ENCODE measurements around the gene ATG5.
A peak's percentile ranks its signal among the peaks of the same experiment; 100 is the strongest.

ATG5 gene
- 55.3 to 60.0 reads per million in 2 donors for total RNA-seq

DNA sequence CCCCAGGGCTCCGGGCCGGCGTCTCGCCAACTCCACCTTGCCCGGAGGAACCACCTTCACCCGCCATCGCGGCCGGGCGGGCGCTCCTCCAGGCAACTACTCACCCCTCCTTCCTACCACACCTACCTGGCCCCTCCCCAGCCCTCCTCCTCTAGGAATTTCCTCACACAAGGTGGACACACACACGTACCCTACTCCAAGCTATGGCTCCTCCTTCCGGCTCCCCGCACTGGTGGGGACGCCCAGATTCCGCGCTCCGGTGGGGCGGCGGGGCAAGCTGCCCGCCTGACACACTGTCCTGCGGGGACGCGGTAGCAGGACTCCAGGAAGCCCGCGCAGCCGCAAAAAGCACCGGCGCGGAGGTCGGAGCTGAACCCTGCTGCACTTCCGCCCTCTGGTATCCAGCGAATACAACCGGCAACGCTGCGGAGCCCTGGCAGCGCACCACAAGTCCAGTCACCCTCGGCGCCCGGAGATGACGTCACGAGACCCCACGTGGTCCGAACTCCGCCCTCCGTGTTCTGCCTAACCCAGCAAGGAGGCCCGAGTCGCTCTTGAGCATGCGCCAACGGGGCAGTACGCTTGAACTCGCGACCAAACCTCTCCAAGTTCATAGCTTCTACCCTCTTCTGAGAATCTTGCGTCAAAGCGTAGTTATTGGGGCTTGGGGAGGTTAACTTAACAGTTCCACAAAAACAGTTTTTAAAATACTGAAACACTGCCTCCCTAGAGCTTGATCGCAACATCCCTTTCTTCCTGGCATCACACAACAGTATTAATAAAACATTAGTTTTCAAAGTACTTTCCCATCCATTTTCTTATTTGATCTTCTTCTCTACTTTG lies at the start of gene ATG5:
Gene ATG5 (minus strand): TSS at position 425 of the 843 bp plus-strand sequence. CDS start 9,552 bp downstream, outside the sequence.
- peak; percentile 99 for DNase-seq

DNA sequence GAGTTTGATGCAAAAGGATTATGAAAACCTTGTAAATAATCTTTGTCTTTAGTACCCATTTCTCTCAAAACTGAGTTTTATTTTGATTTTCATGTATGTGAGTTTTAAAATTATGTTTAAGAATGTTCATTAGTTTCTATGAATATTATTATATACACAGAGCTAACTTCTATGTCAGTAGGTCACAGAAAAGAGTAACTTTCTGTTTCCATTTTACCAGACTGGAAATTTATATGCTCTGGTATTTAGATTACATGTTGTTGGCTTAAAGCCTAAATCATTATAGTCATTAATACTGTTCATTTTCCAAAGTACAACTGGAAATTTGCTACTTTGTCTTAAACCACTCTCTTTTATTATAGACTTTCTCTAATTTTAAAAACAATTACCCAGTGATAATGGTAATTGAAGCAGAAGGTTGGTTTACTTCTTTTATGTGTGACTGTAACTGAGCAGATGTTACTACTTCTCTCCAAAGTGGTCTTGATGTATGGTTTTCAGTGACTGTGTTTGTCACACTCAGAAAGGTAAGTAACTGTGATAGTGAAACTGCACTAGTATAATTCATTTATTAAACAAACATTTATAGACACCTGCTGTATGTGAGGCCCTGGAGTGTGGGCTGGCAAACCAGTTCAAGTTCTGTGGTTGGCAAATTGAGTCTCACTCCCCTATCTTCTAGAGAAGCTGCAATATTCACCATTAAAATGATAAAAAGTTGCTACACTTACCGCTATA lies 48.1 kb upstream of the ATG5 start:
- no peak for DNase-seq

DNA sequence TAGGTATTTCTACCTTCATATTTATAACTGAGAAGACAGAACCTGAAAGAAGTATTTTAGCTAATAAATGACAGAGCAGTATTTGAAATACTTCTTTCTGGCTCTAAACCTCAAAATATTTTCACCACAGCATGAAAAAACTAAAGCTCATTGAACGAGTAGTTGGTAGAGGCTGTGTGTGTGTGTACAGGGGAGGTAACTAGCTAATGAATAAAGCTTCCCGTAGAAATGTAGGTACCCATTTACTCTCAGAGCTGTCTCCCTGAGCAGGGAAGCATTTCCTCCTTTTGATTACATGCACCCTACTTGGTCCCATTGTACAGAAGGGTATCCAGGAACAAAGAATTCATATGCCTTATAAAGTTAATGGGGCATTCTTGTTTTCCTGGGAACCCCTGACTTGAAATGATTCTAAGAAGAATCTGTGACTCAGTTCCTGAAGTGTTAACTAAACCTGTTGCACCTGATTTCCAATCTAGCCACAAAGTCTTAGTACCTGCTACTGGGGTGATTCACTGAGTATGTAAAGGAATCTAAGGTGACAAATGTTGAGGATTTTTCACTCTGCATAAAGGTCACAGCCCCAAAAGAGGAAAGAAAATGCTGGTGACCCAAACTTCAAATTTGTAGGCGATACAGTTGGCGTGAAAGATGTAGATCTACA lies 47.4 kb upstream of the ATG5 start:
- DNase-seq, result no peak

DNA sequence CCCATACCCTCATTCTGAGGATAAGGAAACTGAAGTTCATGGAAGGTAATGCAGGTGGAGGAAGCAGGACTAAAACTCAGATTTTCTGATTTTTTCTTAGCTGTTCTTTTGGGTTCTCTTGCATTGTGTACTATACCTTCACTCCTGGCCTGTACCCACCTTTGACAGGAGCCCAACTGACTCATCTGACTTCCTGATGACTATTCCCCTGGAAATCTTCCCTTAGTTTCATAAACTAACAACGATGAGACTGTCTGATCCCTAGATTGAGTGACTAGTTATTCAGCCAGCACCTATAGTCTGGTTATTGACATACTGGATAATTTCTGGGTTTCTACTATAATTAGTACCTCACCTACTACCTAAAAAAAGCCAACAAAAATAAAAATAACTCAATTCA lies 45.1 kb upstream of the ATG5 start:
- DNase-seq, result no peak

DNA sequence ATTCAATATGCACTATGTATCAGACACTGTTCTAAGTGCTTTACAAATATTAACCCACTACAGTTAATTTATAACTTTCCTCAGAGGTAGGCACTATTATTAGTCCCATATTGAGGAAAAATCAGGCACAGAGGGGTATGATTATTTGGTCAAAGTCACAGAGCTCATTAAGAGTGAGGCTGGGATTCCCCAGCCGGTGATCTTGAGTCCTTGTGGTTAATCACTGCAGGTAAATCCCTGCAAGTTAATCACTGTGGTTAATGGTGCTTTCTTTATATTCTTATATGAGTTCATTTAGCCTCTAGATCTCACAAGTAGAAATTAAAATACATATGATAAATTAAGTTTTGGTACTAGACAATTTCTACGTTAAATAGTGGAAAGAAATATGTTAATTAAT lies 44.2 kb upstream of the ATG5 start:
- DNase-seq, result no peak

DNA sequence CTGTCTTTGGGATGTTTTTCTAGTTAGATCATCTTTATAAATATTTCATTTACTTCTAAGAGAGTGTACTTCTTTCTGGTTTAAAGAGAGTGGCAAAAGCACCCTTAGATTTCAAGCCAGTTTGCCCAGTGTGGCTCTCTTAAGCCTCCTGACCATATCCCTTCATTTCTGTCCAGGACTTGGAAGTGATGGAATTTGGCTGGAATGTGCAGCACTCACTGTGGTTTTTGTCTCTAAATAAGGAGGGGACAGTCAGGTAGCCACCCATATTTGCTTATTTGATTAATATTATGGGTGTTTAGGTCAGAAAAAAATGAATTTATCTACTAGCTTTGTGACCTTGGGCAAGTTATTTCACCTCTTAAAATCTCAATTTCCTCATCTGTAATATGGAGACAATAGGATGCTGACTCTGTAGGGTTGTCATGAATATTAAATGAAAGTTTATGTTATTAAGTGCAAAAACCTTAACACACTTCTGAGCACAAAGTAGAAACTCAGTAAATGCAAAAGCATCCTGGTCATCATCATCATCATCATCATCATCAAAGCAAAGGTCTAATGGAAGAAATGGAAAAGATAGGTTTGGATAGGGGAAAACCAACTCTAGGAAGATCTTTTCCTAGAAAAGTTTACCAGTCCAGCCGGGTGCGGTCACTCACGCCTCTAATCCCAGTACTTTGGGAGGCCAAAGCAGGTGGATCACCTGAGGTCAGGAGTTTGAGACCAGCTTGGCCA lies 38.0 kb upstream of the ATG5 start:
- no peak for DNase-seq

DNA sequence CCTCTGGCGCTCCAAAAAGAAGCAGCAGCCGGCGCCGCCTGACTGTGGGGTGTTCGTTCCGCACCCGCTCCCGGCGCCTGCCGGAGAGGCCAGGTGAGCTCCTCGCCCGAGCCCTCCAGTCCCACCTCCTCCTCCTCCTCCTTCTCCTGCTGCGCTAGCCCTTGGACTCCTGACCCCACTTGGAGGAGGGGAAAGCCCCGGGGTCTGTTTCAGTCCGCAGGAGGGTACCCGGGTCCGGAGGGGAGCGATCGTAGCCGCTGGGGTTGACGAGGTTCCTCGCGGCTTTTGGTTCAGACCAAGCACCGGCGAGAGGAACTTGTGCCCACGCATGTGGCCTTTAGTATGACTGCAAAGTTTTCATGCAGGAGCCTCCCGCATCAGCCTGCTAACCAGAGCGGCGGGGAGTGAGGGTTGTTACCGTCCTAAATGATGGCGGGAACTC lies 35.5 kb upstream of the ATG5 start:
- DNase-seq, result no peak

DNA sequence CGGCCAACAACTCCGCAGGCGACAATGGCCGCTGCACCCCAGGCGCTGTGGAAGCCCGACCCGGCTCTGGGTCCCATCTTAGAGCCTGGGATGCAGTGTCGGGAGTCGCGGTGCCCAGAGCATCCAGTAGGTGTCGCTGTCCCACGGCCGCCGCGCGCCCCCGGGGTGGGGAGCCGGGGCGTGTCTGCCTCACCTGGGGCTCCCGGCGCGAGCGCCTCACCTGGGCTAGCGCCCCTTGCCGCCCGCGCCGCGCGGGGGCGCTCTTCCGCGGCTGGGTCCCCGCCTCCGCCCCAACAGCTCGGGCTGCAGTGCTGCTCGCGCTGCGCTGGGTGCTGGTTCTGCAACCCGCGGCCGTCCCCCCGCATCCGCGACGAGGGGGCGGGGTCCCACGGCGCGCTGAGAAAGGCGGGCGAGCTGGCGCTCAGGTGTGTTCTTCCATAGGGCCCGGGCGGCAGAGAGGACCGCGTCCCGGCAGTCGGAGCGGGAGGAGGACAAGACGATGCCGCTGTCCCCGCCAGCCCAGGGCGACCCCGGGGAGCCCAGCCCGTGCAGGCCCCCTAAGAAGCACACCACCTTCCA lies 34.9 kb upstream of the ATG5 start, which contains the start of gene CRYBG1:
Gene CRYBG1 (plus strand): TSS at position 308 of the 579 bp plus-strand sequence. CDS start 192 bp downstream, at position 500.
- DNase-seq, result peak; percentile 40

DNA sequence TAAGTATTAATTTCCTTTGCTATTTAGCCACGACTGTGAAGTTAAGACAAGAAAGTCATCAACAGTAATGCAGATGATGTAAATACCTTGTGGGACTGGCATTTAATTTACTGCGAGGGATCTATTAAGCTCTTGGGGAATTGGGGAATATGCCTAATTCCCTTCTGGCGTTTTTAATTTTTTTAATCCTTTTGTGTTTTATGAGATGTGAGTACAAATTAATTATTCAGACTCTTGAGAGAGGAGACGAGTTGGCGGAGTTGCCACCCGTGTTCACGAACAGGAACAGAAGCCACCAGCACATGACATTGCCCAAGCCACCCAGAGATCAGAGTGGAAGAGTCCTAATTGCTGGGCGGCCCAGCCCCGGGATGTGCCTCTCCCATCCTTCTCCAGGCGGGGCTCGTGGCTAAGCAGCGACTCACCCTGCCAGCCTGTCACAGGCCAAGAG lies 34.4 kb upstream of the ATG5 start:
- DNase-seq, result no peak

DNA sequence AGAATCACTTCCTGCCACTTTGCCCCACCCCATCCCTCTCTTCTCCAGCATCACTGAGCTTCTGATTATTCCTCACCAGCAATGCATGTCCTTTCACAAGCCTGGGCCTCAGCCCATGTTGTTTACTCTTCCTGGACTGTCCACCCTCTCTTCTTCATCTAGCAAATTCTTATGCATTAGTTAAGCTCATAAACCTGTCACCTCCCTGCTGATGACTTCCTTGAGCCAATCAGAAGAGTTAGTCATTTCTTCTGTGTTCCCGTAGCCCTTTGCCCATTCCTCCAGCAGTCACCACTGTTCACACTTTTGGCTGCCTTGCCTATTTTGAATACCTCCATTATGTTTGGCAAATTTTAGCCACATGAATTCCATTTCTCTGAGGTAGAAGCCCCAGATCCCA lies 30.8 kb upstream of the ATG5 start:
- no peak for DNase-seq

DNA sequence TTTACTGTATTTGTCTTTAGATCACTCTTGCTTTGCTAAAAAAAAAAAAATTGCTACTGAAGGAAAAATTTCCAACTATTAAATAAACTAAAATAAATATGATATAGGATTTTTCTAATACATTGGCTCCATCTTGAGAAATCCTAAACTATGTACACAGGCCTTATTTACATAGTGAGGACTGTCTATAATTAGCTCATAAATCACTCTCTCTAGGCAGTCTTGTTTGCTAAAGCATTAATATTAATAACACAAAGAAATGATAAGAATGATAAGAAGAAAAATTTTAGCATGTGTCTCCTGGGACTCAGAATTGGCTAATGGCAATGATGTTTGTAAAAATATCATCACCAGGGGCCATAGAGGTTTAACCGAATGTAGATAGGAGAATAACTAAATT lies 21.7 kb upstream of the ATG5 start:
- DNase-seq, result no peak

DNA sequence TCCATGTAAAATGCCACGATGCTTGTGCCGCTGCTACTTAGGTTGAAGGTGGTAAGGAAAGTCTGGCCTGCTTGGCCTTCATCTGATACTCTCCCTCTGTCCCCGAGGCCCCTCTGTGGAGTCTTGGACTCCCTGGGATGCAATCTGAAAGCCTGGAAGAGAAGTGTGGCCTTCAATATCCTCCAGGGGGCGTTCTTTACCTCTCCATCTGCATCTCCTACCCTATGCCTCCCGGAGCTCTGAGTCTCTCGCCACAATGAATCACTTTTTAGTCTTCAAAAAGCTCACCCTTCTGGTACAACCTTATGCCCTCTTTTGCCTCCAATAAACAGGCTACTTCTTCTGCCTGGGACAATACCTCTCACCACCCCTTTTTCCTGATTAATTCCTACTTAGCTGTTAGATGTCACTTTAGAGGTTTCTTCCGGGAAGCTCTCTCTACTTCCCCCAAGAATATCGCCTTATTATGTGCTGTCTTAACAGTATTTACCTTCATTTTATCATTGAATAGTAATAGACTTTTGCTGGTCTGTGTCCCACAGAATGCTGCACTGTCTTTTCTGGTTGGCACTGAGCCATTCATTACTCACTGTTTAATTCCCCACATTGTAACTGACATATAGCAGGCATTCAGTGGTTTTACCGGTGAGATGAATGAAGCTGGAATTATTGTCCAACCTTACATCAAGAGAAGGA lies 13.9 kb upstream of the ATG5 start:
- DNase-seq, result no peak

DNA sequence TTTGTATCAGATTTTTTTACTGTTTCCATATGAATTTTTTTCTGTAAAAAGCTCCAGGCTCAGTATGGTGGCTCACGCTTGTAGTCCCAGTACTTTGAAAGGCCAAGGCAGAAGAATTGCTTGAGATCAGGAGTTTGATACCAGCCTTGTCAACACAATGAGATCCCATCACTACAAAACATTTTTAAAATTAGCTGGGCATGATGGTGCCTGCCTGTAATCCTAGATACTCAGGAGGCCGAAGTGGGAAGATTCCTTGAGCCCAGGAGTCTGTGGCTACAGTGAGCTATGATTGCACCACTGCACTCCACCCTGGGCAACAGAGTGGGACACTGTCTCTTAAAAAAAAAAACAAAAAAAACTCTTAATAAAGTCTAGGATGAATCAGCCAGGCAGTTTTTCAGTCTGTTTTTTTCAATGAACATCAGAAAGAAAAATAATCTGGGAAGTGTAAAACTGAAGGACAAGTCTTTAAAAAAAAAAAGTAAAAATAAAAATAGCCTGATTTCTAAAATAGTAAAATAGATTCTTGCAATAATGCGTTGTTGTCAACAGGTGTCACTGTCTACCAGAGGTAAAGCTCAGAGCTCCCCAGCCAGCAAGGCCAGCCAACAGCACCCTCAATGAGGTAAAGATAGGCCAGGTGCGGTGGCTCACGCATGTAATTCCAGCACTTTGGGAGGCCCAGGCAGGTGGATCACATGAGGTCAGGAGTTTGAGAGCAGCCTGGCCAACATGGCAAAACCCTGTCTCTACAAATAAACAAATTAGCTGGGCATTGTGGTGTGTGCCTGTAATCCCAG lies 9.3 kb upstream of the ATG5 start:
- DNase-seq, result no peak

DNA sequence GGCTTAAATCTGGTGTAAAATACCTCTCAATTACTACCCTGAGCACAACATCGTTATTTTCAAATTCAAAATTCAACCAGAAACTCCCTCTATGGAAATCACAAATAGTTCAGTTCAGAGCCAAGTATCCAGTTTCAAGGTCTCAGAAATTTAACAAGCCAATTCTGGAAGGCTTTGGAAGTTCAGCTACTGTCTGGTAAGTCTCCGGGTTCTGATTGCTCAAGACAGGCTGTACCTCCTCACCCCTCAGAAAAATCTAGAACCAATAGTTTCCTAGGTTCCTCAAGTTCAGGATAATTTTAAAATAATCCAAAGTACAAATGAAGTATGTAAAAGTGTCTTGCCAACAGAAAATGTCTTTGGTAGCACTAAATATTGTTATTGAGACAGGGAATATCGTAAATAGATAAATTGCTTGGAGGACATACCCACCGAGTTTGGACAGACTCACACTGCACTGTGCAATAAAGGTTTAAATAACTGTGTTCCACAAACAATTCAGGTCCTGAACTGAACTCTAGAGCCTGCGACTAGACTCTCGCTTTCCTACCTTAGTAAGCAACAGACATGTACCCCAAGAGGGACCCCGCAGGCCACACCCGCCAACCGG lies 729 bp downstream of the ATG5 start:
- no peak for DNase-seq

DNA sequence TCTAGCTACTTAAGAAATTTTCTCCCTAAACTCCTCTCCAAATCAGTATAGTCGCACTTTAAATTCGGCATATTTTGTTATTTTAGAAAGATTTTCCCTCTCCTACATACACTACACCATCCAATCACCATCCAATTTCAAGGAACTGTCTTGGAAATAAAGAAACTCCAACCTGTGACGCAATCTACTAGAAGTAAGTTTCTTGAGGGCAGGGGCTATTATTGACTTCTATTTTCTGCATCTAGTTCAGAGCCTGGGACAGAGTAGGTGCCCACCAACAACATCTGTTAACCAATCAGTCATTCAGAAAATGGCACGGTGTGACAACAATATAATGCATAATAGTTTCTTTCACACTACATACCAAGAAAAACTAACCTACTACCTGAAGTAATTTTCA lies 3.6 kb downstream of the ATG5 start:
- DNase-seq, result no peak

DNA sequence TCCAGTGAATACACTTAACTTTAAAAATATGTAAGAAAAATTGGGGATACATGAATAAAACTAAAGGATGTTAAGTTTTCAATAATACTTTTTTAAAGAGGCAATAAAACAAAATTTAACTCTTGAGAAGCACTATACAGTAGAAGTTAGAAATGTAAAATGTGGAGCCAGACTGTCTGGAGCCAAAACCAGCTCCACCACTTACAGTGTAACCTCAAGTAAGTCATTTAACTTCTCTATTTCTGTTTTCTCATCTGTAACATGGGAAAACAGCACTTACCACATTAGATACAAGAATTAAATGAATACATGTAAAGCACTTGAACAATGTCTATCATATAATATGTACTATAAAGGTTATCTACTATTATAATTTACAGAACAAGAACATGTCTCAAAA lies 6.7 kb downstream of the ATG5 start:
- DNase-seq, result no peak

DNA sequence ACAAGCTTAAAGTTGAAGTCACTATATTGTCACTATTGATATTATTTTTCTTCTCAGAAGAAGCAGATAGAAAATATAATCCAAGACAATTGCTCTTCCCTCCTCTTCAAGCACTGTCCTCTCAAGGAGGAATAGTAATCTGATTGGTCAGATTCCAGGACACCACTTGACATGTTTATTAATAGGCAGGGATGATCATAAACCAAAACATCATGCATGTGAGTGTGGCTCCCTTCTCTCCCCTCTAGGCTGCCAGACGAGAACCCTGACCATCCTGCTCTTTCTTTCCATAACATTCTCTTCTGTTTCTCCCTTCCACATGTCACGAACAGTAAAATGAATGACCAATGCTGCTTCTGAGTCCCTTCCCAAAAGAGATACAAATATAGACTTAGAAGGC lies 7.5 kb downstream of the ATG5 start:
- no peak for DNase-seq

DNA sequence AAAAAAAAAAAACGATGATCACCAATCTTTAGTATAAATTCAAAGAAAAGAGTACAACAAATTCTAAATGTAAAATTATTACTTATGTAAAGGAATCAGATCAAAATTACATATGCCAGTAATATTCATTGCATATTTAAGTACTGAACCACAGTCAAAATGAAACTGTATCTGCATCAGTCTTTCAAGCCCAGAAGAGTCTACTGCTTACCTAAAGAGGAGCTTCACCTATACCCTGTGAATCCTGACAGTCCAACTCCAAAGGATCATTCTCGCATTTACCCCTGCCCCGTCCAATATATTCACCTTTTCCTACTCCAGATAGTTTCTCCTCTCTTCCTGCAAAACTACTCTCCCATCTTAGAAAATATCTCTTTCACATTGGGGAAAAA lies 9.2 kb downstream of the ATG5 start:
- DNase-seq, result no peak

DNA sequence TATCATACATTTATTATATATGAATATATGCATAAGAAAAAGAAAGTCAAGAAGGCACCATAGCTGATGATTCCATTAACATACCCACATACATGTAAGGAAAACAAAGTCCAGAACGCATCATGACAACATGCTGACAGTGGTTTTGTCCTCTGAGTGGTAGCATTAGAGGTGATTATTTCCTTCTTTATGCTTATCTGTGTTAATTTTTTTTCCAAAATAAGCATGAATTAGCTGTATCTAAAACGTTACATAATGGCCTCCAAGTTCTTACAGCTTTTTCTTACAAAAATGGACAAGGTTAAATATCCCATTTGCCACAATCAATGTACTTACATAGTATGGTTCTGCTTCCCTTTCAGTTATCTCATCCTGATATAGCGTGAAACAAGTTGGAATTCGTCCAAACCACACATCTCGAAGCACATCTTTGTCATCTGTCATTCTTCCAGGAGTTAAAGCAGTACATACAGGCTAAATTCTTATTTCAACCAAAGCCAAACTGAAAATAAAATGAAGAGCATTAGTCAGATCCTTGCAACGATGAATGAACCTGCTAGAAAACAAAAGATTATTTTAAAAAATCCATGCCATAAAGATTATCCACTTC lies 9.7 kb downstream of the ATG5 start:
- DNase-seq, result no peak

Measured in activated gamma-delta T cell (primary cell).